ENCODE data around the gene IL2RA.
A peak's percentile ranks its signal among the peaks of the same experiment; 100 is the strongest.
"Not testable (repeated sequence)": the region's sequence is repeated elsewhere in the genome, so short reads cannot be mapped to it uniquely, and the experiment has no call there.

IL2RA gene

GRCh38 chr10:5981529-5981928 is 80.6 kb downstream of the IL2RA start:
- DNase-seq (ENCODE audit: low read depth) = no peak

GRCh38 chr10:5978230-5978489 is 84.0 kb downstream of the IL2RA start:
- no peak for DNase-seq (ENCODE audit: low read depth)

GRCh38 chr10:5977471-5978229 is 84.5 kb downstream of the IL2RA start, which contains the start of gene IL15RA:
Gene IL15RA, minus strand, starts transcription at chr10:5977543. Its CDS starts 51 bp downstream, at chr10:5977492.
- DNase-seq (ENCODE audit: low read depth) = peak; percentile 90

GRCh38 chr10:5976512-5977470 is 85.4 kb downstream of the IL2RA start:
- peak; percentile 64 for DNase-seq (ENCODE audit: low read depth)

- peak; percentile 39 for DNase-seq (ENCODE audit: low read depth)
These were observed 86.3 kb downstream of the IL2RA start for GRCh38 chr10:5975641-5976473.

GRCh38 chr10:5973069-5973468 is 89.1 kb downstream of the IL2RA start:
- DNase-seq (ENCODE audit: low read depth) = no peak

GRCh38 chr10:5971886-5972285 is 90.3 kb downstream of the IL2RA start:
- no peak for DNase-seq (ENCODE audit: low read depth)

- no peak for DNase-seq (ENCODE audit: low read depth)
These were observed 90.8 kb downstream of the IL2RA start for GRCh38 chr10:5971315-5971832.

- DNase-seq (ENCODE audit: low read depth) = no peak
These were observed 91.6 kb downstream of the IL2RA start for GRCh38 chr10:5970527-5970926.

GRCh38 chr10:5970066-5970465 is 92.1 kb downstream of the IL2RA start:
- no peak for DNase-seq (ENCODE audit: low read depth)

- no peak for DNase-seq (ENCODE audit: low read depth)
These were observed 93.3 kb downstream of the IL2RA start for GRCh38 chr10:5968681-5969453.

- no peak for DNase-seq (ENCODE audit: low read depth)
These were observed 94.0 kb downstream of the IL2RA start for GRCh38 chr10:5968037-5968680.

- DNase-seq (ENCODE audit: low read depth) = no peak
These were observed 96.9 kb downstream of the IL2RA start for GRCh38 chr10:5965266-5965665.

- DNase-seq (ENCODE audit: low read depth) = no peak
These were observed 97.4 kb downstream of the IL2RA start for GRCh38 chr10:5964736-5965135.

GRCh38 chr10:5963591-5963990 is 98.6 kb downstream of the IL2RA start:
- DNase-seq (ENCODE audit: low read depth) = no peak

GRCh38 chr10:5963071-5963470 is 99.1 kb downstream of the IL2RA start:
- DNase-seq (ENCODE audit: low read depth) = no peak

- not testable (repeated sequence) for DNase-seq (ENCODE audit: low read depth)
These were observed 99.7 kb downstream of the IL2RA start for GRCh38 chr10:5962358-5962940.

- DNase-seq (ENCODE audit: low read depth) = no peak
These were observed 100.6 kb downstream of the IL2RA start for GRCh38 chr10:5961405-5962100.

GRCh38 chr10:5960973-5961275 is 101.2 kb downstream of the IL2RA start:
- DNase-seq (ENCODE audit: low read depth) = not testable (repeated sequence)

Measured in ELR (cell line).